Activated CD4-positive, alpha-beta T cell treated with anti-CD3 and anti-CD28 coated beads for 36 hours (primary cell): ENCODE results near the gene LMO7. TPM values are rescaled to one million over a fixed set of nuclear protein-coding genes. Genes with fewer than 3 reads are reported as not detected.
A peak's percentile ranks its signal among the peaks of the same experiment; 100 is the strongest.
"Not testable (repeated sequence)": the region's sequence is repeated elsewhere in the genome, so short reads cannot be mapped to it uniquely, and the experiment has no call there.

ENCODE experiments used
- ATAC-seq: fragments of 200-7000 bp; cut with Tn5 transposase; one replicate; pipeline ENCODE4 v1.10.0; 2021; ENCODE audit warnings: mild to moderate bottlenecking, moderate library complexity
- CTCF ChIA-PET: fragments of 350-600 bp; sonication (Branson Sonifier 250); formaldehyde crosslinking; loops from one replicate; lab custom pipeline; 2021; ENCODE audit warnings: antibody characterized with exemption; lab: Charles Lee
- POLR2A ChIA-PET: fragments of 350-600 bp; sonication (Branson Sonifier 250); formaldehyde crosslinking; loops from one replicate; lab custom pipeline; 2021; ENCODE audit warnings: antibody characterized with exemption, inconsistent platforms; lab: Charles Lee
- DNase-seq: peaks from one replicate; pipeline ENCODE4 v3.0.0-alpha.2; 2020
- H3K27ac Mint-ChIP-seq: one replicate; pipeline ENCODE4 v1.8.0; 2021; ENCODE audit warnings: mixed read lengths
- H3K27me3 Mint-ChIP-seq: one replicate; pipeline ENCODE4 v1.8.0; 2021; ENCODE audit warnings: mixed read lengths
- H3K36me3 Mint-ChIP-seq: one replicate; pipeline ENCODE4 v1.8.0; 2021; ENCODE audit warnings: low read depth, mixed read lengths
- H3K4me1 Mint-ChIP-seq: one replicate; pipeline ENCODE4 v1.8.0; 2021; ENCODE audit warnings: mixed read lengths
- H3K4me3 Mint-ChIP-seq: one replicate; pipeline ENCODE4 v1.8.0; 2021; ENCODE audit warnings: mild to moderate bottlenecking, moderate library complexity, mixed read lengths
- H3K9me3 Mint-ChIP-seq: one replicate; pipeline ENCODE4 v1.8.0; 2021; ENCODE audit warnings: low read depth, mixed read lengths
- intact Hi-C, 2 experiments: fragments of 100-400 bp; cut with DNase I in 1 of 2; cut with micrococcal nuclease in 1 of 2; formaldehyde crosslinking; loops; one replicate each; pipeline versions ENCODE4 v1.14.2 to v1.15.1; 2022 to 2024; cut with DNase I, micrococcal nuclease
- total RNA-seq, 2 experiments: library from RNA; stranded (reverse); gene quantifications; one replicate each; pipeline ENCODE4 v1.2.3, GENCODE V29; 2021

Gene LMO7
- total RNA-seq, 2 experiments from 2014 or later, result 11.7 to 15.5 TPM

DNA sequence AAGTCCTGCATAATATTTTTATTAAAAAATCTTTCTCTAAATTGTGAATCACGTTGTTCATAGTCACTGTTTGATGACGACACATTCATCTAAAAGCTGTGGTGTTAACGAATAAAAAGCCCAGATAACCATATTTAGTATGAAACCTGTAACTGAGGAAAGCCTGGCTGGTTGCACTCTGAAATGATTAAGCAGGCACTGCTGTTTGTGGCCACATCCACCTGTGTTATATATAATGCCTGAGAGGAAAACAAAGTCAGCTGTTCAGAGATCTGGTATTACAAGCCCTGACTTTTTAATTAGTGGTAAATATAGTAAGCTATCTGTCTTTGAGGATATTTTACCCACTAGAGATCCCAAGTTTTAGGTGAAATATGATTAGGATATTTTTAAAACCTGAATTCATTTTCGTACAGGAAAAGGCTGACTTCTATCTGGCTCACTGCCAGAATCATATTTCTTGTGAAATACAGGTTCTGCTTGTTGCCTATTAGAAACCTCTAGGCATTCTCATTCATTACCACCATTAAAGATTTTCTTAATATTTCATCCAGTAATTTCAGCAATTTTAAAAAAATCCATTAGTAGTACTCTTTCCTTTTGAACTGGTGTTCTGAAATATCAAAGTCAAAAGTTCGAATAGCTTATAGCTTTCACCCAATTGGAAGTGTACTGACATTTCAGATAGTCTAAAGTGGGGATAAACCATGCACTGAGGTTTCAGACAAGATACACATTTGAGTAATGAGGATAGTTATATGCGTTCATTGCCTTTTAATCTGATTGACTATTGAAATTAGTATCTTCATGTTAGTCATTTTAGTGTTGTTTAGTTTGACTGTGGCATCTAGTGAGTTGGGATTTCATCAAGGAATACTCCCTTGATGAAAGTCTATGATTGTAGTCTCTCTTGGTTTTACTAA lies 79.7 kb downstream of the LMO7 start:
- CTCF ChIA-PET, result interaction anchor here (1.0 to 2.3 kb wide), 4 partner anchors 24 to 58 kb away, joined by 3 to 9 read pairs (median 3); no protein-coding TSS in a partner anchor
- H3K4me3 Mint-ChIP-seq, result no peak overlapping the region
- ATAC-seq (peak; percentile 93), DNase-seq (peak; percentile 39)
- peaks cover 7% of the 10 kb centered on the region for H3K36me3 Mint-ChIP-seq
- peaks cover 9% of the 10 kb centered on the region for H3K4me1 Mint-ChIP-seq
- POLR2A ChIA-PET, result interaction anchor here (0.6 to 1.0 kb wide), 2 partner anchors 46 to 571 kb away, joined by 3 to 4 read pairs; no protein-coding TSS in a partner anchor
- no peaks in the 10 kb centered on the region for H3K9me3 Mint-ChIP-seq
- intact Hi-C loops, result no loop called here
- H3K27ac Mint-ChIP-seq, result no peak overlapping the region
- no peaks in the 10 kb centered on the region for H3K27me3 Mint-ChIP-seq

- Mint-ChIP-seq H3K4me3 (no peak overlapping the region), H3K9me3 (no peaks in the 10 kb centered on the region), H3K27me3 (no peaks in the 10 kb centered on the region), H3K36me3 (peaks cover 7% of the 10 kb centered on the region), H3K27ac (no peak overlapping the region), H3K4me1 (peaks cover 9% of the 10 kb centered on the region)
- ATAC-seq (no peak), DNase-seq (no peak)
- intact Hi-C loops, result no loop called here
- ChIA-PET CTCF (no interaction called here), POLR2A (no interaction called here)
Observed at GRCh38 chr13:75717525-75717924, 81.4 kb downstream of the LMO7 start.

- Mint-ChIP-seq H3K4me1 (peaks cover under 1% of the 10 kb centered on the region), H3K4me3 (no peak overlapping the region), H3K27me3 (no peaks in the 10 kb centered on the region), H3K9me3 (no peaks in the 10 kb centered on the region), H3K36me3 (peaks cover 7% of the 10 kb centered on the region), H3K27ac (no peak overlapping the region)
- no peak for DNase-seq
- POLR2A ChIA-PET, result no interaction called here
- ATAC-seq, result no peak
- intact Hi-C loops, result no loop called here
- CTCF ChIA-PET, result no interaction called here
Observed at GRCh38 chr13:75721307-75721706, 85.2 kb downstream of the LMO7 start.

DNA sequence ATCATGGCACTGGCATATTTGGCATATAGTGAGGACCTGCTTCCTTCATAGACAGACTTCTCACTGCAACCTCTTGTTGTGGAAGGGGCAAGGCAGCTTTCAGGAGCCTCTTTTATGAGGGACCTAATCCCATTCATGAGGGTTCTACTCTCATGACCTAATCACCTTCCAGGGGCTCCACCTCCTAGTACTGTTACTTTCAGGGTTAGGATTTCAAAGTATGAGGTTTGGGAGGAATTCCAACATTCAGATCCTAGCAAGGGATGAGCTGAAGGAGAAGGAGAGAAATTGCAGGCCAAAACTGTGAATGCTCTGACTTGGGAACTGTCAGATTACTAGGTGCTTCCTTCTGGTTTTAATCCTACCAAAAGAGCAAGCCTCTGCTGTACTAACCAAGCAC lies 87.8 kb downstream of the LMO7 start:
- H3K9me3 Mint-ChIP-seq, result no peaks in the 10 kb centered on the region
- no peak overlapping the region for H3K27ac Mint-ChIP-seq
- intact Hi-C loops, result no loop called here
- H3K4me1 Mint-ChIP-seq, result no peaks in the 10 kb centered on the region
- H3K4me3 Mint-ChIP-seq, result no peak overlapping the region
- ATAC-seq, result no peak
- POLR2A ChIA-PET, result no interaction called here
- peaks cover 7% of the 10 kb centered on the region for H3K36me3 Mint-ChIP-seq
- H3K27me3 Mint-ChIP-seq, result no peaks in the 10 kb centered on the region
- DNase-seq, result no peak
- CTCF ChIA-PET, result interaction anchor here (0.9 to 1.5 kb wide), 3 partner anchors 11 to 77 kb away, joined by 3 to 7 read pairs (median 4); no protein-coding TSS in a partner anchor

GRCh38 chr13:75724752-75725517 lies 88.8 kb downstream of the LMO7 start:
- ATAC-seq (no peak), DNase-seq (no peak)
- ChIA-PET CTCF (interaction anchor here (1.1 kb wide), 1 partner anchor 145 kb away, joined by 4 read pairs; no protein-coding TSS in a partner anchor), POLR2A (no interaction called here)
- H3K27me3 Mint-ChIP-seq, result no peaks in the 10 kb centered on the region
- peaks cover 2% of the 10 kb centered on the region for H3K36me3 Mint-ChIP-seq
- no peak overlapping the region for H3K27ac Mint-ChIP-seq
- no peak overlapping the region for H3K4me3 Mint-ChIP-seq
- no peaks in the 10 kb centered on the region for H3K4me1 Mint-ChIP-seq
- no peaks in the 10 kb centered on the region for H3K9me3 Mint-ChIP-seq
- intact Hi-C loops, result no loop called here

DNA sequence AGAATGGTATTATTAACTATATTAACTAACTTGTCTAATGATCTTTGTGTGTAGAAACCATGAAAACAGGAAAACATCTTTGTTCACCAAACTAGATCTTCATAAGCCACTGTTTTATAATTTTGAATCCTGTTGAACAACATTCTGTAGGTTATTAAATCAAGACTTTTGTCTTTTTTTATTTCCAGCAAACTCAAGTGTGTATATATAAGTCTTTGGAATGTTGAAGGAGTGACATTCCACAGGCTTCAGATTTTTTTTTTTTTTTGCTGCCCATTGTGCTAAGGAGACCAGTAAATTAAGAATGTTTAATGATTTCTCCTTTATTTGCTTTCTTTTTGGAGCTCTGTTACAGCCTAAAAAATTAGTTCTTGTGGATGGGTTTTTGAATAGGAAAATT lies 89.6 kb downstream of the LMO7 start:
- DNase-seq (no peak), ATAC-seq (no peak)
- ChIA-PET POLR2A (no interaction called here), CTCF (no interaction called here)
- no peaks in the 10 kb centered on the region for H3K9me3 Mint-ChIP-seq
- intact Hi-C loops, result no loop called here
- H3K4me3 Mint-ChIP-seq, result no peak overlapping the region
- H3K27me3 Mint-ChIP-seq, result no peaks in the 10 kb centered on the region
- H3K36me3 Mint-ChIP-seq, result peaks cover 5% of the 10 kb centered on the region
- no peak overlapping the region for H3K27ac Mint-ChIP-seq
- H3K4me1 Mint-ChIP-seq, result no peaks in the 10 kb centered on the region

GRCh38 chr13:75726306-75726705 lies 90.2 kb downstream of the LMO7 start:
- H3K27me3 Mint-ChIP-seq, result no peaks in the 10 kb centered on the region
- CTCF ChIA-PET, result no interaction called here
- H3K9me3 Mint-ChIP-seq, result no peaks in the 10 kb centered on the region
- DNase-seq (no peak), ATAC-seq (no peak)
- no peak overlapping the region for H3K27ac Mint-ChIP-seq
- intact Hi-C loops, result no loop called here
- H3K36me3 Mint-ChIP-seq, result peaks cover 8% of the 10 kb centered on the region
- POLR2A ChIA-PET, result no interaction called here
- no peaks in the 10 kb centered on the region for H3K4me1 Mint-ChIP-seq
- H3K4me3 Mint-ChIP-seq, result no peak overlapping the region

GRCh38 chr13:75733113-75733512 lies 97.0 kb downstream of the LMO7 start:
- POLR2A ChIA-PET, CTCF ChIA-PET: not testable (repeated sequence)
- peaks cover 18% of the 10 kb centered on the region for H3K36me3 Mint-ChIP-seq

GRCh38 chr13:75736173-75736572 lies 100.0 kb downstream of the LMO7 start:
- no peak overlapping the region for H3K4me3 Mint-ChIP-seq
- intact Hi-C loops, result no loop called here
- POLR2A ChIA-PET, result no interaction called here
- CTCF ChIA-PET, result interaction anchor here (1.8 kb wide), 1 partner anchor 24 kb away, joined by 7 read pairs; no protein-coding TSS in a partner anchor
- peaks cover 6% of the 10 kb centered on the region for H3K9me3 Mint-ChIP-seq
- peaks cover 16% of the 10 kb centered on the region for H3K4me1 Mint-ChIP-seq
- ATAC-seq, result no peak
- no peak for DNase-seq
- peaks cover 11% of the 10 kb centered on the region for H3K36me3 Mint-ChIP-seq
- no peaks in the 10 kb centered on the region for H3K27me3 Mint-ChIP-seq
- no peak overlapping the region for H3K27ac Mint-ChIP-seq

More at GRCh38 chr13:75733113-75733512, 97.0 kb downstream of the LMO7 start:
- ATAC-seq, H3K4me1 Mint-ChIP-seq, intact Hi-C loops, H3K9me3 Mint-ChIP-seq, H3K4me3 Mint-ChIP-seq, DNase-seq, H3K27me3 Mint-ChIP-seq, H3K27ac Mint-ChIP-seq: not testable (repeated sequence)

DNA sequence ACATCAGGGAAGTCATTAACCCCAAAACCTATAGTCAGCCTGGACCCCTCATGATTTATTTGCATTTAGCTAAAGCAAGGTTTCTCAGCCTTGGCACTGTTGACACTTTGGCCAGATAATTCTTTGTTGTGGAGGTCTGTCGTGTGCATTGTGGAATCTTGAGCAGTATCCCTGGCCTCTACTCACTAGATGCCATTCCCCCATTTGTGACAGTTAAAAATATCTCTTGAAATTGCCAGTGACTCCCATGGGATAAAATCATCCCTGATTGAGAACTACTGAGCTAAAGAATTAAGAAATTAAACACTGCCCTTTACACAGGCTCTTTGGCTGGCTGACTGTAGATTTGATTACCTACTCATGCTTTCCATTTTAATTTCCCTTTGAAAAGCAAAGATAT lies 102.7 kb downstream of the LMO7 start:
- POLR2A ChIA-PET, result no interaction called here
- DNase-seq, result no peak
- H3K4me3 Mint-ChIP-seq, result no peak overlapping the region
- H3K27ac Mint-ChIP-seq, result no peak overlapping the region
- no peak for ATAC-seq
- CTCF ChIA-PET, result interaction anchor here (1.1 to 1.2 kb wide), 2 partner anchors 22 to 71 kb away, joined by 3 read pairs; no protein-coding TSS in a partner anchor
- H3K36me3 Mint-ChIP-seq, result peaks cover 8% of the 10 kb centered on the region
- intact Hi-C loops, result no loop called here
- H3K27me3 Mint-ChIP-seq, result no peaks in the 10 kb centered on the region
- peaks cover 16% of the 10 kb centered on the region for H3K4me1 Mint-ChIP-seq
- peaks cover 13% of the 10 kb centered on the region for H3K9me3 Mint-ChIP-seq

- CTCF ChIA-PET, result interaction anchor here (1.0 to 1.1 kb wide), 2 partner anchors 21 to 24 kb away, joined by 3 read pairs; no protein-coding TSS in a partner anchor
- intact Hi-C loops, result no loop called here
- peak; percentile 55 for ATAC-seq
Observed at GRCh38 chr13:75739244-75739868, 103.2 kb downstream of the LMO7 start.

More at GRCh38 chr13:75739244-75739868, 103.2 kb downstream of the LMO7 start:
- no peaks in the 10 kb centered on the region for H3K27me3 Mint-ChIP-seq
- peaks cover 12% of the 10 kb centered on the region for H3K9me3 Mint-ChIP-seq
- POLR2A ChIA-PET, result no interaction called here
- DNase-seq, result no peak
- H3K4me3 Mint-ChIP-seq, result no peak overlapping the region
- H3K4me1 Mint-ChIP-seq, result peaks cover 16% of the 10 kb centered on the region
- peaks cover 6% of the 10 kb centered on the region for H3K36me3 Mint-ChIP-seq
- H3K27ac Mint-ChIP-seq, result no peak overlapping the region
